ENCODE data around the gene CYP19A1.

CYP19A1 gene

GRCh38 chr15:51310064-51310463 lies 28.3 kb downstream of the CYP19A1 start:
- no peak overlapping the region for H3K27ac ChIP-seq
- no peak for TF ChIP-seq CTCF (conservative IDR thresholded peaks at IDR 0.05)

- no peak overlapping the region for H3K27ac ChIP-seq
- no peak for TF ChIP-seq CTCF (conservative IDR thresholded peaks at IDR 0.05)
Measured at GRCh38 chr15:51307811-51308210, 30.6 kb downstream of the CYP19A1 start.

- H3K27ac ChIP-seq, result no peak overlapping the region
- TF ChIP-seq CTCF (conservative IDR thresholded peaks at IDR 0.05), result no peak
Measured at GRCh38 chr15:51307325-51307724, 31.1 kb downstream of the CYP19A1 start.

GRCh38 chr15:51303462-51303980 lies 34.9 kb downstream of the CYP19A1 start:
- H3K27ac ChIP-seq, result peak overlapping the region; percentile 43
- TF ChIP-seq CTCF (conservative IDR thresholded peaks at IDR 0.05), result no peak

- TF ChIP-seq CTCF (conservative IDR thresholded peaks at IDR 0.05), result no peak
- H3K27ac ChIP-seq, result peak overlapping the region; percentile 43
Measured at GRCh38 chr15:51302480-51302879, 35.9 kb downstream of the CYP19A1 start.

GRCh38 chr15:51299187-51300015 lies 39.0 kb downstream of the CYP19A1 start:
- no peak overlapping the region for H3K27ac ChIP-seq
- no peak for TF ChIP-seq CTCF (conservative IDR thresholded peaks at IDR 0.05)

GRCh38 chr15:51298620-51299019 lies 39.8 kb downstream of the CYP19A1 start:
- no peak for TF ChIP-seq CTCF (conservative IDR thresholded peaks at IDR 0.05)
- no peak overlapping the region for H3K27ac ChIP-seq
